Colonic mucosa (tissue), 4 donors: ENCODE results near the gene CFAP221. TPM values are rescaled to one million over a fixed set of nuclear protein-coding genes. Genes with fewer than 3 reads are reported as not detected.

Experiments
- DNase-seq: peaks from one replicate; pipeline ENCODE4 v3.0.0-alpha.2; 2020
- H3K27ac ChIP-seq: fragments of 200-600 bp; one replicate; pipeline ENCODE4 v1.8.0; 2021
- H3K27me3 ChIP-seq: fragments of 200-600 bp; one replicate; pipeline ENCODE4 v1.8.0; 2021
- H3K36me3 ChIP-seq: fragments of 200-600 bp; one replicate; pipeline ENCODE4 v1.8.0; 2021
- H3K4me1 ChIP-seq: fragments of 200-600 bp; one replicate; pipeline ENCODE4 v1.8.0; 2021; ENCODE audit warnings: mild to moderate bottlenecking
- H3K4me3 ChIP-seq: fragments of 200-600 bp; one replicate; pipeline ENCODE4 v1.8.0; 2021
- H3K9ac ChIP-seq, 2 donors: one replicate each; pipeline ENCODE4 v1.7.0; 2013; ENCODE audit warnings: control low read depth in 2 of 2, low read depth in 2 of 2, low read length in 2 of 2
- H3K9me3 ChIP-seq: fragments of 200-600 bp; one replicate; pipeline ENCODE4 v1.8.0; 2021
- intact Hi-C: fragments of 100-400 bp; cut with DNase I; formaldehyde crosslinking; loops from one replicate; pipeline ENCODE4 v1.14.1; 2022
- total RNA-seq, 2 donors: library from RNA; stranded (reverse); fragmentation: NEBNext Ultra II Directional in 1 of 2; extraction: Animal tissue kit (Norgen Biotek cat#: 25700) in 1 of 2; gene quantifications; one replicate each; pipeline ENCODE4 v1.2.1, GENCODE V29; 2021
- TF ChIP-seq, protein P1 (sequence below): fragments of 200-600 bp; IDR thresholded peaks from one replicate; pipeline ENCODE4 v1.8.0; 2022; ENCODE audit warnings: antibody characterized with exemption, mild to moderate bottlenecking
- donor health status: healthy.
- donor health status: DM: no; HTN: no; CAD: no.
- donor health status: DM: no; HTN: no; CAD: no.

Gene CFAP221
- total RNA-seq, 2 donors from 2014 or later: not detected

- TF ChIP-seq, protein P1, sequence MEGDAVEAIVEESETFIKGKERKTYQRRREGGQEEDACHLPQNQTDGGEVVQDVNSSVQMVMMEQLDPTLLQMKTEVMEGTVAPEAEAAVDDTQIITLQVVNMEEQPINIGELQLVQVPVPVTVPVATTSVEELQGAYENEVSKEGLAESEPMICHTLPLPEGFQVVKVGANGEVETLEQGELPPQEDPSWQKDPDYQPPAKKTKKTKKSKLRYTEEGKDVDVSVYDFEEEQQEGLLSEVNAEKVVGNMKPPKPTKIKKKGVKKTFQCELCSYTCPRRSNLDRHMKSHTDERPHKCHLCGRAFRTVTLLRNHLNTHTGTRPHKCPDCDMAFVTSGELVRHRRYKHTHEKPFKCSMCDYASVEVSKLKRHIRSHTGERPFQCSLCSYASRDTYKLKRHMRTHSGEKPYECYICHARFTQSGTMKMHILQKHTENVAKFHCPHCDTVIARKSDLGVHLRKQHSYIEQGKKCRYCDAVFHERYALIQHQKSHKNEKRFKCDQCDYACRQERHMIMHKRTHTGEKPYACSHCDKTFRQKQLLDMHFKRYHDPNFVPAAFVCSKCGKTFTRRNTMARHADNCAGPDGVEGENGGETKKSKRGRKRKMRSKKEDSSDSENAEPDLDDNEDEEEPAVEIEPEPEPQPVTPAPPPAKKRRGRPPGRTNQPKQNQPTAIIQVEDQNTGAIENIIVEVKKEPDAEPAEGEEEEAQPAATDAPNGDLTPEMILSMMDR: no peak
- no peak overlapping the region for H3K4me3 ChIP-seq
- DNase-seq: no peak
- no peaks in the 10 kb centered on the region for H3K4me1 ChIP-seq
- no peaks in the 10 kb centered on the region for H3K36me3 ChIP-seq
- intact Hi-C loops: no loop called here
- H3K9me3 ChIP-seq: no peaks in the 10 kb centered on the region
- no peak overlapping the region for H3K9ac ChIP-seq
- H3K27me3 ChIP-seq: no peaks in the 10 kb centered on the region
- H3K27ac ChIP-seq: no peak overlapping the region
These were observed 30.0 kb downstream of the CFAP221 start for GRCh38 chr2:119574108-119574815.

- TF ChIP-seq, protein P1: no peak
- no peak for DNase-seq
- Histone ChIP-seq H3K27me3 (no peaks in the 10 kb centered on the region), H3K9ac (no peak overlapping the region), H3K27ac (no peak overlapping the region), H3K4me1 (no peaks in the 10 kb centered on the region), H3K9me3 (no peaks in the 10 kb centered on the region), H3K4me3 (no peak overlapping the region), H3K36me3 (no peaks in the 10 kb centered on the region)
- intact Hi-C loops: no loop called here
These were observed 30.6 kb downstream of the CFAP221 start for GRCh38 chr2:119574864-119575263.

DNA sequence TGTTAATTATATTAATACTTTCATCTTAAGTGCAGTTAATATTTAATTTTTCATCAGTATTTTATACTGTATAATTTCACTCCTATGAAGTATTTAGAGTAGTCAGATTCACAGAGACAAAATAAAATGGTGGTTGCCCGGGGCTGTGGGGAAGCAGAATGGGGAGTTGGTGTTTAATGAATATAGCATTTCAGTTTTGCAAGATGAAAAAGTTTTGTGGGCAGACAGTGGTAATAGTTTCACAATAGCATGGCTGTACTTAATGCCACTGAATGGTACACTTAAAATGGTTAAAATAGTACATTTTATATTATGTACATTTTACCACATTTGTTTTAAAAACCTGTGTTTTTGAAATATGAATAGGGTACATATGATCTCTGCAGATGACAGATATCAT is 31.2 kb downstream of the CFAP221 start:
- intact Hi-C loops: no loop called here
- TF ChIP-seq, protein P1: no peak
- no peaks in the 10 kb centered on the region for H3K27me3 ChIP-seq

DNA sequence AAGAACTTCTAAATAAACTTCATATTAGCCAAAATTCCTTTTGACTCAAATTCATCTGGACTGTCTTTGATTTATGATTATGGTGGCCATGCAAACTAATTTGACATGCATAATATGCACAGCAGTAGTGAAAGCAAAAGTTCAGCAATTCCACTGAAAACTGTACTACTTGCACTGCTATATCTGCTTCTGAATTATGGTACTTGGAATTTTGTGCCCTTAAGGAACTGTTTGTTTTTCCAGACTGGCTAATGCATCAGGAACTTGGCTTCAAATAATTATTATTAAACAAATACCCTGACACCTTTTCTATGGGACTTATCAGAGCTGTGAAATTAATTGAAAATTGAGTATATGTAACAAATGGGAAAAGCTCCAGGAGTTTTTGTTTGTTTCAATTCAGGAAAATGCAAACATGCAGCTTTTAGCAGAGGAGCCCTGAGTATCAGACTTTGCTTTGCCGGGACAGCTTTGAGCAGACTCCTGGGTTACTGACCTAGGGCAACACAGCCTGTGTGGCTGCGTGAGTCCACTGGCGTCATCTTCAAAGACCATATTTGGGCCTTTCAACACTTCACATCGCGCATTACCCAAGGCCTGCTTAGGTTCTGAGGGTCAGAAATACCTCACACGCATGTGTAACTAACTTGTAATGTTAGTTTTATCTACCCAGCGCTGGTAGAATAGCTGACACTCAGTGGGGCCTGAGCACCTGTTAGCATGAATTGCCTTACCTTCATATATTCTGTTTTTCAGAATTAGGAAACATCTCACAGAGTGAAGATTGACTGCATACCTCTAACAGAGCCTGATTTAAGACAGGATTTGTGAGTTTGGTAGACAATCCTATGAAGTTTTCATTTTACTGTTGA is 35.4 kb downstream of the CFAP221 start:
- H3K27me3 ChIP-seq: no peaks in the 10 kb centered on the region
- H3K4me3 ChIP-seq: no peak overlapping the region
- no peak for DNase-seq
- TF ChIP-seq, protein P1: no peak
- H3K4me1 ChIP-seq: no peaks in the 10 kb centered on the region
- H3K27ac ChIP-seq: no peak overlapping the region
- H3K9ac ChIP-seq: no peak overlapping the region
- H3K9me3 ChIP-seq: no peaks in the 10 kb centered on the region
- intact Hi-C loops: no loop called here
- H3K36me3 ChIP-seq: no peaks in the 10 kb centered on the region

More for the DNA sequence above, 31.2 kb downstream of the CFAP221 start:
- H3K36me3 ChIP-seq: no peaks in the 10 kb centered on the region
- no peak for DNase-seq
- no peak overlapping the region for H3K4me3 ChIP-seq
- H3K9me3 ChIP-seq: no peaks in the 10 kb centered on the region
- H3K4me1 ChIP-seq: no peaks in the 10 kb centered on the region
- no peak overlapping the region for H3K9ac ChIP-seq
- H3K27ac ChIP-seq: no peak overlapping the region

DNA sequence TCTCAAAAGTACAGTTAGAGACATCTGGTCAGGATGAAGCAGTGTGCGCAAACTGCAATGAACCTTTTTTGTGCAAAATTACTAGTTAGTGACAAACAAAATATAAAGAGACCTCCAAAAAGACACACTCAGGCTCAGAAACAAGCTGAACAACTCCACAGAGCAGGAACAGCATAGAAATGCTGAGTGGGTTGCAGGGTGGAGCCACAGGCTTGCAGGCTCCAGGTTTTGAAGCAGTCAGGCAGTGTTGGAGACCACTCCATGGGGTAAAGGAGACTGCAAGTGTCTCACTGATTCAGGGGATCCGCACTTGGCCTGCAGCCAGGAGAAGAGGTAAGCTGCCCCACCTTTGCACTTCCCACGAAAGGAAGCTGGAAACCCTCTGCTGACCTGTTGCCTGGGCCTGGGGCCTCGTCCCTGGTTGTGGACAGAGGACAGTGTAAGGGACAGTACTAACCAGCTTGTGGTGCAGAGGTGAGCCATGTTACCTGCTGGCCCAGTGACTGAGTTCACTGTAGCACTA is 36.4 kb downstream of the CFAP221 start:
- no peaks in the 10 kb centered on the region for H3K36me3 ChIP-seq
- no peaks in the 10 kb centered on the region for H3K4me1 ChIP-seq
- no peaks in the 10 kb centered on the region for H3K27me3 ChIP-seq
- intact Hi-C loops: no loop called here
- DNase-seq: no peak
- H3K4me3 ChIP-seq: no peak overlapping the region
- H3K9ac ChIP-seq: no peak overlapping the region
- H3K9me3 ChIP-seq: no peaks in the 10 kb centered on the region
- TF ChIP-seq, protein P1: no peak
- no peak overlapping the region for H3K27ac ChIP-seq
